GM13976 (cell line): Measurements from ENCODE around the gene FAM83G.

Source experiments
- DNase-seq: peaks from one replicate; pipeline ENCODE4 v3.0.0; 2012; ENCODE audit warnings: low spot score
- in situ Hi-C: fragments of 300-500 bp; cut with MboI; formaldehyde crosslinking; loops from one replicate; pipeline ENCODE4 v1.12.0; 2022; ENCODE audit warnings: low sequenced_read_pairs, mixed read lengths, inconsistent platforms; ENCODE audit not compliant: unreplicated experiment
- TF ChIP-seq, protein P1 (sequence below): IDR thresholded peaks from 2 replicates; pipeline ENCODE4 v1.5.1; 2012; ENCODE audit warnings: borderline replicate concordance, mild to moderate bottlenecking; ENCODE audit not compliant: insufficient read depth; ENCODE audit errors: extremely low read depth, missing control alignments, control extremely low read depth

Gene FAM83G

GRCh38 chr17:19017401-19017800, 12.8 kb upstream of the FAM83G start:
- DNase-seq, result no peak
- TF ChIP-seq, protein P1, sequence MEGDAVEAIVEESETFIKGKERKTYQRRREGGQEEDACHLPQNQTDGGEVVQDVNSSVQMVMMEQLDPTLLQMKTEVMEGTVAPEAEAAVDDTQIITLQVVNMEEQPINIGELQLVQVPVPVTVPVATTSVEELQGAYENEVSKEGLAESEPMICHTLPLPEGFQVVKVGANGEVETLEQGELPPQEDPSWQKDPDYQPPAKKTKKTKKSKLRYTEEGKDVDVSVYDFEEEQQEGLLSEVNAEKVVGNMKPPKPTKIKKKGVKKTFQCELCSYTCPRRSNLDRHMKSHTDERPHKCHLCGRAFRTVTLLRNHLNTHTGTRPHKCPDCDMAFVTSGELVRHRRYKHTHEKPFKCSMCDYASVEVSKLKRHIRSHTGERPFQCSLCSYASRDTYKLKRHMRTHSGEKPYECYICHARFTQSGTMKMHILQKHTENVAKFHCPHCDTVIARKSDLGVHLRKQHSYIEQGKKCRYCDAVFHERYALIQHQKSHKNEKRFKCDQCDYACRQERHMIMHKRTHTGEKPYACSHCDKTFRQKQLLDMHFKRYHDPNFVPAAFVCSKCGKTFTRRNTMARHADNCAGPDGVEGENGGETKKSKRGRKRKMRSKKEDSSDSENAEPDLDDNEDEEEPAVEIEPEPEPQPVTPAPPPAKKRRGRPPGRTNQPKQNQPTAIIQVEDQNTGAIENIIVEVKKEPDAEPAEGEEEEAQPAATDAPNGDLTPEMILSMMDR, result no peak
- in situ Hi-C loops, result no loop called here

- TF ChIP-seq, protein P1, result no peak
- in situ Hi-C loops, result no loop called here
- DNase-seq, result no peak
Measured at GRCh38 chr17:19016881-19017280, 12.3 kb upstream of the FAM83G start.

DNA sequence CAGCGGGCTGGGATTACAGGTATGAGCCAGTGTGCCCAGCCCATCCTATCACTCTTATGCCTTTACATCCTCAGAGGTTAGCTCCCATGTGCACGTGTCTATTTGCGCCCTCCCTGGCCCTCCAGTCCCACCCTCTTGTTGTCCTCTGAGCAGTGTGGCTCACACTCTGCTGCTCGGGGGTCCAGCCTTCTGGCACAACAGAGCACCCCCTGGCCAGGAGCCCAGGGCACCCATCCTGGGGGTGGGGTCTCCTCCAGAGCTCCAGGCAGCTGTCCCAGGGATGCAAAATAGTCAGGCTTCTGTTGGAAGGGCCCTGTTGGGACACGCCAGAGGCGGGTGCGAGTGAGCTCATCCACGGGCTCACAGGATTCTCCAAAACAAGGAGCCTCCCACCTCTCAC, 11.7 kb upstream of the FAM83G start:
- in situ Hi-C loops, result no loop called here
- DNase-seq, result no peak
- TF ChIP-seq, protein P1, result no peak

GRCh38 chr17:19015428-19015827, 10.9 kb upstream of the FAM83G start:
- in situ Hi-C loops, result no loop called here
- TF ChIP-seq, protein P1, result no peak
- no peak for DNase-seq

DNA sequence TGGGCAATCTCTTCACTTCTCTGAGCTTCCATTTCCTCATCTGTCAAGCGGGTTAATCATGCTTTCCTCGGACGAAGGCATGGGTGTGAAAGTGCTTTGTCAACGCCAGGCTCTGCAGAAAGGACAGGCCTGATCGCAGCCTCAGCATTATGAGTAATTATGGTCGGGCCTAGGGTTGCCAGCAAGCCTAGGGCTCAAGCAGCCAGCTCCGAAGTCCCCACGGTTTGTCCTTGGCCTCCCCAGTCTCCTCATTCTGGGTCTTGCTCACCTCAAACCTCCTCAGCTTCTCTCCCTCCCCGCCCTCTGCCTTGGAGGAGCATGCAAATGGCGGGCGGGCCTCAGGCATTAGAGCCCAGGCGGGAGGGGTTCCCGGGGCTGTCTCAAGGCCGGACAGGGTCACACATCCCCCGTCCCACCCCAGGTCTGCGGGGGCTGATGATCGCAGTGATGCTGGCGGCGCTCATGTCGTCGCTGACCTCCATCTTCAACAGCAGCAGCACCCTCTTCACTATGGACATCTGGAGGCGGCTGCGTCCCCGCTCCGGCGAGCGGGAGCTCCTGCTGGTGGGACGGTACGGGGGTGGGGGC, 10.2 kb upstream of the FAM83G start:
- TF ChIP-seq, protein P1, result no peak
- in situ Hi-C loops, result no loop called here
- no peak for DNase-seq

DNA sequence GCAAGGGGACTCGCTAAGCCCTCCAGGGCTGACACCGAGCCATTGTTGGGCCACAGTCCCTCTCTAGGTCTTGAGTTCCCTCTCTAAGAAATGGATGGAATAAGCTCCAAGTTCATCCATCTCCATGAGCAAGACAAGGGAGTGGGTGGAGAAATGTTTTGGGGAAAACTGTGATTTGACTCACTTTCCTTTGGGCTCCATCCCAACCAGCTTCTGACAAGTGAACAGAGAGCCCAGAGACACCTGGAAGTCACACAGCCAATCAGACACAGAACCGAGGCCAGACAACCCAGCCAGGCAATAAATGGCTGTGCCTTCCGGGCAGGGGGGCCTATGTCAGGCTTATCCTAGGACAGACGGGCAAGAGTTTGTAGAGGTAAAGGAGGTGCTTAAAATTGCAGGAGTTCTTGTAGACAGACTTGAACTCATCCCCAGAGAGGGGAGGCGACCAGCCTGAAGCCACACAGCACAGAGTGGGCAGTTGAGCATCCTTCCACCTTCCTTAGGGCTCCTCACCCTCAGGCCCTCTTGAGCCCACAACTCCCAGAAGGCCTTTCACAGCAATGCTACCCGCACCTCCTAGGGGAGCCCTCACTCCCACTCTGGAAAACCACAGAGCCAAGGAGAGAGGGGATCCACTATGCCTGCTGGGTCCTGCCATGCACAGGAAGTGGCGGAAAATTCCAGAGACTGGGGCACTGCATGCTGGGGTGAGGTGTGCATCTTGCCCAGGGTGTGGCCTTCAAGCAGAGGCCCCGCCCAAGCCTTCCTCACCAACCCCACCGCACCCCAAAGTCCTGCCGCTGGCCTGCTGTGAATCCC, 9.5 kb upstream of the FAM83G start:
- TF ChIP-seq, protein P1, result no peak
- DNase-seq, result no peak
- in situ Hi-C loops, result no loop called here
